HUDEP-2 (cell line): ENCODE data around the gene ABCC1.
"Not testable (repeated sequence)": the region's sequence is repeated elsewhere in the genome, so short reads cannot be mapped to it uniquely, and the experiment has no call there.

Experiments used
- DNase-seq, 76 experiments: peaks; one replicate each; lab custom pipeline; 2025; ENCODE audit not compliant: unreplicated experiment in 76 of 76; lab: John Stamatoyannopoulos, UW

ABCC1 gene

DNA sequence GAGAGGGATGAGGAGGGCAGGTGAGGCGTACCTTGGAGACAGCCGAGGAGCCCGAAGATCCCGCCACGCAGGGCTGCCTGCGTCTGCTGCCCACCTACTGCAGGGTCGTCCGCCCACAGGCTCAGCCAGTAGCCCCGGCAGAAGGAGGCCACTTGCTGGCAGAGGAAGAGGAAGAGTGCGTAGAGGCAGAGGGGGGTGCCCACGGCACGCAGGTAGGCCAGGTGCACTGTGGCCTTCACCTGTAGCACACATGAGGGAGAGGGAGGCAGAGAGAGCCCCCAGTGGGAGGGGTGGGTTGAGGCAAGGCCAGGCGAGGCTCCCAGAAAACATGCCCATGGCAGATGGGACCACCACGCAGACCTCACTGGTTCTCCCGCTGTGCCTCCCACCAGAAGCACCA, 220.2 kb downstream of the ABCC1 start:
- no peak for DNase-seq

DNA sequence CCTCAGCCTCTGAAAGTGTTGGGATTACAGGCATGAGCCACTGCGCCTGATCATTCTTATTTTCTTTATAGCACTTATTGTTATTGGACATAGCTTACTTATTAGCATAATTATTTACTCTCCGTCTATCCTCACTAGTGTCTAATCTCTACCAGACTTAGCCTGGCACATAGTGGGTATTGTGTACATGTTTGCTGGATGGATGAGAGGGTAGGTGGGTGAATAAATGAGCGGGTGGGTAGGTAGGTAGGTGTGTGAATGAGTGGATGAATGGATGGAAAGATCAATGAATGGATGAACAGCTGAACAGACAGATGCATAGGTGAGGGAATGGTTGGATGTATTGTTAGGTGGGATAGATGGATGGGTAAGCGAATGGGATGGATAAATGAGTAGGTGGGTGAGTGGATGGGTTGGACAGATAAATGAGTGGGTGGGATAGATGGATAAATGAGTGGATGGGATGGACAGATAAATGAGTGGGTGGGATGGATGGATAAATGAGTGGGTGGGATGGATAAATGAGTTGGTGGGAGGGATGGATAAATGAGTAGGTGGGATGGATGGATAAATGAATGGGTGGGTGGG, 222.0 kb downstream of the ABCC1 start:
- no peak for DNase-seq

DNA sequence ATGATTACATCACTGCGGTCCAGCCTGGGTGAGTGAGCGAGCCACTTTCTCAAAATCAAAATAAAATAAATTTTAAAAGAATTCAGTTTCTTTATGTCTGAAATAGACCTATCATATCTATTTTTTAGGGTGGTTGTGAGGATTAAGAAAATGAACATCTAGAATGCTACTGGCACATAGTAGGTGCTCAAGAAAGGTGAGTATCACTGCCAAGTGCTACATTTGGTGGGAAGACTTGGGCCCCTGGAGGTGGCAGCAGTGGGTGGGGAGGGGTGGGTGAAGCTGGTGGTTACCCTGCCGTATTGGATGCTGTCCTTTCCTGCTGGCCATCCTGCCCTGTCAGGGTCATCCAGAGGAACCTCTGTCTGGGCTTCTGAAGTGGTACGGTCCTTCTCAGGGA, 223.6 kb downstream of the ABCC1 start:
- no peak for DNase-seq

DNA sequence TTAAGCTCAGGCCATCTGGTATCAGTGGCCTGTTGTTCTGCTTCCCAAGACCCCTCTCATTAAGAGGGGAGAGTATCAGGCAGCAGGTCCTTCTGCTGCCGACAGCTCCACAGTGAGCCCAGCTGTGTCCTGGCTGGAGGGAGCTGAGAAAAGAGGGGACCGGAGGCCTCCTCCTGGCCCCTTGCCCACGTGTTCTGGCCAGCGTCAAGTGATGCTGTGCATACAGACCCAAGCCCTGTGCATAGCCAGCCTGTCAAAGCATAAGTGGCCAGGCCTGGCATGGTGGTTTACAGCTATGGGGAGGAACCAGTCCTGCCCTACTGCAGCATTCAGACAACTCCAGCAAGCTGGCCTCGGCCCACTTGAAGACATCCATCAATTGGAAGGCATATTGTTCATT, 225.9 kb downstream of the ABCC1 start:
- DNase-seq = no peak

DNA sequence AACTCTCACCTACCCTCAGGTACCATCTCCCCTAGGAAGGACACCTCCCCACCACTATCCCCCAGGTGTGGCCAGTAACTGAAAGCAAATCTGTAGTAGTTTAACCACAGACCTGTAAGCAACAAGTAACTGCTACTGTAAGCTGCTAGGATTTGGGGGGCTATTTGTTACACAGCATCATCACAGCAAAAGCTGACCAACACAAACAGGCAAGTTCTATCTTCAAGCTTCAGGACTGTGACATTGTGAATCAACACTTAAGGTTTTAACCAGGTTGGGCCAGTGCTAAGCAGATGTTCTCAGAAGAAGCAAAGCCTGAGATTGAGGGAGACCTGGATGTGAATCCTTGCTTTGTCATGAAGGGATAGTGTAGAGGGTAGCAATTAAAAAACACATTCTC, 226.9 kb downstream of the ABCC1 start:
- no peak for DNase-seq

DNA sequence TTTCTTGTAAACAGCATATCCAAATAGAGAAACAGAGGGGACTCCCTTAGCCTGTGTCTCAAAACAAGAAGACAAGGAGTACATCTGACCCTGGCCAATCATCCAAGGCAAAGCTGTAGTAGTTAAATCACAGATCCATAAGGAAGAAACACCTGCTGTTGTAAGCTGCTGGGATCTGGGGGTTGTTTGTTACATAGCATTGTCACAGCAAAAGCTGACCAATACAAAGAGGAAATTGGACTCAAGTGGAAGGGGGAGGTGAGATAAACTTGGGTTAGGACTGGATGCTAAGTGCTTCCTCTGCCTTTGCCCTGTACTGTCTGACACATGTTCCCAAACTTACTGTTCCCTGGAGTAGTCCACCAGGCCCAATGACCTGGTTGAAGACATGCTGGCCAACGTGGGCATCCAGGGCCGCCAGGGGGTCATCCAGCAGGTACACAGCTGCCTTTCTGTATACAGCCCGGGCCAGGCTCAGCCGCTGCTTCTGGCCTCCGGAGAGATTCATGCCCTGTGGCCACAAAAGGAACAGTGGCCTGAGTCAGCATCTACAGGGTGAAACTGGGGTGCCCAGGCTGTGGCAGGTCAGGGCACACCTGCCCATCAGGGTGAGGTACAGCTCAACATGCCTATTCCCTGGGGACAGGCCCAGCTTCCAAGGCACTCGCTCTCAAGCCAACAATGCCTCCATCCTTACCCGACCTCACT, 229.2 kb downstream of the ABCC1 start:
- no peak for DNase-seq

DNA sequence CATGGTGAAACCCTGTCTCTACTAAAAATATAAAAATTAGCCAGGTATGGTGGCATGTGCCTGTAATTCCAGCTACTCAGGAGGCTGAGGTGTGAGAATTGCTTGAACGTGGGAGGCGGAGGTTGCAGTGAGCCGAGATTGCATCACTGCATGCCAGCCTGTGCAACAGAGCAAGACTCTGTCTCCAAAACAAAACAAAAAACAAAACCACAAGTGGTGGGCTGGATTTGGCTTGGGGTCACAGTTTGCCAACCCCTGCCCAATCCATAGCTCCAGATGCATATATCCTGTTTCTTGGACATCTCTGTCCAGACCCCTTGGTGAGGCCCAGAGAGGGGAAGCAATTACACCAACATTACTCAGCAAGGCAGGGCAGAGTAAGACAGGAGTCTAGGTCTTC, 232.3 kb downstream of the ABCC1 start:
- DNase-seq = not testable (repeated sequence)

DNA sequence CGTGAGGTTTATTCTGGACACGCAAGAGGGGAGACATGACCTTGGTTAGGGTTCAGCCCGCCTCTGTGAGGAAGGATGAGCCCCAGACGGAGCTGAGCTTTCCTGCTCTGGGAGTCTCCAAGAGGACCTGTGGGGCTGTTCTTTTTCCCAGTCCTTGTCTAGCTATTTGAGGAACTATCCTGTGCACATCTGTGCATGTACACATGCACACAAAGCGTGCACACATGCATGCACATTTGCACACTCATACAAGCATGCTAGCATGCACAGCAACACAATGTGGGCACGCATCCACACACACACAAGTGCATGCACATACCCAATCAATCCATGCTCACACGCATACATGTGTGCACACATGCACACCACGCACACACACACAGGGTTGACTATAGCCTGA, 233.5 kb downstream of the ABCC1 start:
- no peak for DNase-seq

DNA sequence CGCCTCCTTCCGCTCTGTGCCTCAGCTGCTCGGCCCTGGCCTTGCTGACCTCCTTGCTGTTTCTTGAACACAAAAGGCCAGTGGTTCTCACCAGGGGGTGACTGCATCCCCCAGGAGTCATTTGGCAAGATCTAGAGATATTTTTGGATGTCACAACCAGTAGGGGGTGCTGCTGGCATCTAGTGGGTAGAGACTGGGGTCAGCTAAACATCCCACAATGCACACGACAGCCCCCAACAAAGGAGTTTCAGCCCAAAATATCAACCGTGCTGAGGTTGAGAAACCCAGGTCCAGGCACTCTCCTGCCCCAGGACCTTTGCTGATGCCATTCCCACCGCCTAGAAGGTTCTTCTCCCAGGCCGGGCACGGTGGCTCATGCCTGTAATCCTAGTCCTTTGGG, 234.1 kb downstream of the ABCC1 start:
- no peak for DNase-seq

DNA sequence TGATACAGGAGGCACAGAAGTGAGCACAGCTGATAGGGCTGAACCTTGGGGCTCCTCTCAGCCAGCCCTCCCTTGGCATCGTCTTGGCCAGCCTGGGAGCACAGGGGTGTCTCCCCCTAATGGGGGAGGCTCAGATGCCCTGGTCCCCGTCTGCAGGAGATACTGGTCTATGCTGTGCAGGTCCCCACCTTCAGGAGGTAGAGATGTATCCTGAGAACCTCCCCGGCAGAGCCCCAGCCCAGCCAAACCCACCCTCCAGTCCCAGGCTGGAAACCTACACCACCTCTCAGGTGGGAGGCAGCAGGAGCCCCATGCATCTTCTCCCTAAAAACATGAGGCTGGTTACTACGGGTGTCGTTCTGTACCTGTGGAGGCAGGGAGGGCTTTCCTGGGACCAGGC, 235.2 kb downstream of the ABCC1 start:
- DNase-seq = no peak

DNA sequence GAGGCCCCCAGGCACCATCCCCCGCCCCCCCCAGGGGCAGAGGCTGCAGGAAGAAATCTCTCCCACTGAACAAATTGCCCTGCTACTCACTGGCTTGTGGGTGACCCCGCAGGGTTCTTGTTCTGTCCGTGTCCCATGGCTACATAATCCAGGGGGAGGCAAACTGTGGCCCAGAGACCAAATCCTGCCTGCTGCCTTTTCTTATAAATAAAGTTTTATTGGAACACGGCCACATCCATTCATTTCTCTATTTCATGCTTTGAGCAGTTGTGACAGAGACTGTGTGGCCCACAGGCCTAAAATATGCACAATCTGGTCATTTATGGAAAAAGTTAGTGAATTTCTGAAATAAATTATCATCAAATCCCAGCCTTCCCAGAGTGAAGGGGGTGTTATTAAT, 235.7 kb downstream of the ABCC1 start:
- DNase-seq = no peak

DNA sequence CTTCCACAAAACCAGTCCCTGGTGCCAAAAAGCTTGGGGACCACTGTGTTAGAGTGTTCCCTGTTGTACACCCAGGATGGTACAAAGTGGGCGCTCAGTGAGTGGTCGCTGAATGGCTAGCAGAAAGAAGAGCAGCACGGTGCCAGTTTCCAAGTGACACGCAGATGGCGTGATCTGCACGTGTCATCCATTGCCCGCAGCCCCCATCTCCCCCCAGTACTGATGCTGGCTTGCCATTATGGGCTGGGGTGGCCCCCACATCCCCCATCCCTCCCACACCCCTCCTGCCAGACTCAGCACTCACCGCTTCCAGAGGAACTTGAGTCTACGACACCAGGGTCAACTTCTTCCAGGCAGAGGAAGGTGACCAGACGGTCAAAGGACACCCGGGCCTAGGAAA, 237.4 kb downstream of the ABCC1 start:
- no peak for DNase-seq

DNA sequence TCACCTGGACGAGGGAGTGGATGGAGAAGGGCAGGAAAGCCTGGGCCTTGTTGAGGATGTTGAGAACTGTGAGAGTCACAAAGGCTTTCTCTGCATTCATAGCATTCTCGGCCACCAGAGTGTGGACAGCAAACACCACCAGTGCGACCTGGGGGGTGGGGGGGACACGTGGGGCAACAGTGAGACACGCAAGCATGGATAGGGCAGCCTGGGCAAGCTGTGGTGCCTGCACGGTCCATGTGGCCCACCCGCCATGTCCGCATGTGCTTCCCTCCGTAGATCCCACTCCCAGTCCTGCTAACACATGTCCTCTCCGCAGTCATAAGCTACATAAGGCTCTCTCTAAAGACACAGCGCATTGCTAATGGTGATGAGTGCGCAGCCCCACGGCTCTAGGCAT, 239.4 kb downstream of the ABCC1 start:
- no peak for DNase-seq

DNA sequence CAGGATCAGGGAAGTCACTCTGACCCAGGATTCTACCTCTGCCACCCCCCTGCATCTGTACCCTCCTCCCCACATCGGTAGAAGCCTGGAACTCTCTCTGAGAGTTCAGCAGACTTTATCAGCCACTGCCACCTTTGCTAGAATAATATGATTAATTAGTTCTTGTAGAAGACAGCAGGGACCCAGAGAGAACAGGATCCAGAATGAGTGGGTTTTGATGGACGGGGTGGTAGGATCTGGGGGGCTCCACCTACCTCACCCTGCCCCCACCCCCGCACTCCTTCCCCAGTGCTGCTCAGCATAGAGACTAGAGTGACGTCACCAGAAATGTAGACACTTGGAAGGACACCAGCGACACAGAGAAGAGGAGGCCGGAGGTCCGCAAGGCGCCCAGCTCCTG, 240.4 kb downstream of the ABCC1 start:
- peak in 1 of 76 experiments; percentile 2 for DNase-seq

DNA sequence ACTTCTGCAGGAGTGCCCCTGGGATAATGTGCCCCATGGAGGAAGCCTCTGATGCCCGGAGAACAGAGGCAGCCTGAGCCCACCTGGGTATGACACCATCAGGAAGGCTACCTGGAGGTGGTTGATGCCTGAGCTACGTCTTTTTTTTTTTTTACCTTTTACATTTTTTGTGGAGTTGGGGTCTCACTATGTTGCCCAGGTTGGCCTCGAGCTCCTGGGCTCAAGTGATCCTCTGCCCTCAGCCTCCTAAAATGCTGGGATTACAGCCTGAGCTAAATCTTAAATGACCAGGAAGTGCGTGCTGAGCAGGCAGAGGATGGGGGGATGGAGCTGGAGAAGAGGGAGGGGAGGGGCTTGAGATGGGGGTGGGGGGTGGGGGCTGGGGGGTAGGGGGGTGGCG, 241.1 kb downstream of the ABCC1 start:
- DNase-seq = no peak

DNA sequence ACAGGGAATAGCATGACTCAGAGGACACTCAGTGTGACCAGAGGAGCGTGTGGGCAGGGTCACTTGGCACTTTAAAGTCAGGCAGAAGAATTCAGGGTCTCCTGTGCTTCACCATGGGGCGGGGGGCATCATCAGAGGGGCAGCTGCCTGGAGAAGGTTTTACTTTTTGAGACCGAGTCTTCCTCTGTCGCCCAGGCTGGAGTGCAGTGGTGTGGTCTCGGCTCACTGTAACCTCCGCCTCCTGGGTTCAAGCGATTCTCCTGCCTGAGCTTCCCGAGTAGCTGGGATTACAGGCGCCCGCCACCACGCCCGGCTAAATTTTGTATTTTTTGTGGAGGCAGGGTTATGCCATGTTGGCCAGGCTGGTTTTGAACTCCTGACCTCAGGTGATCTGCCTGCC, 241.6 kb downstream of the ABCC1 start:
- DNase-seq = not testable (repeated sequence)

DNA sequence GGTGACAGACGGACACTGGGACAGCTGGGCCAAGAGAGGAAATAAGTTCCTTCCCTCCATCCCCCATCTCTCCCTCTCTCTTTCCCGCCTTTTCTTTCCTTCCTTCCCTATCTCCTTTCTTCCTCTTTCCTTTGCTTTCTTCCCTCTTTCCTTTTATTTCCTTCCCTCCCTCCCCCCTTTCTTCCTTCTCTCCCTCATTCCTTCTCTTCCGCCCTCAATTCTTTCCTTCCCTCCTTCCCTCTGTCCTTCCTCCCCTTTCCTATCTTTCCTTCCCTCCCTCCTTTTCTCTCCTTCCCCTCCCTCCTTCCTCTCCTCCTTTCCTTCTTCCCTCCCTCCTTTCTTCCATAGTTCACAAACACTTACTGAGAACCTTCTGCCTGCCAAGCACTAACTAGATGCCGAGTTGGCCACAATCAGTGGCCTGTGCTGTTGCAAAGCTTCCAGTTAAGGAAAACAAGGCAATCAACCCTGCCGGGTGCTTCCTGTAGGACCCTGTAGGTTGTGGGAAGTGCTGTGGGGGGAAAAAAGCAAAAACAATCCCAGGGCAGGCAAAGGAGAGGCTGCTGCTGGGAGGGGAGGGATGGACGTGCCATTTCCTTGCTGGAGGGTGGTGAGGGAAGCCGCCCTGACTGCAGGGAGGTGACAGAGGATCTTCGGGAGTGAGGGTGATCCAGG, 242.2 kb downstream of the ABCC1 start:
- DNase-seq = no peak
